HepG2 (cell line): ENCODE measurements around the gene RABEP2. TPM values are rescaled to one million over a fixed set of nuclear protein-coding genes. Genes with fewer than 3 reads are reported as not detected.
A peak's percentile ranks its signal among the peaks of the same experiment; 100 is the strongest.

ENCODE experiments used
- ATAC-seq: fragments of 200-7000 bp; cut with Tn5 transposase; 3 replicates; pipeline ENCODE4 v1.9.1; 2020; ENCODE audit warnings: mild to moderate bottlenecking, moderate library complexity
- BruUV-seq: library from RNA; stranded (reverse); fragments of 400-500 nt; replicated peaks from 2 replicates; lab custom pipeline; 2021; lab: Mats Ljungman, UMichigan
- CTCF ChIA-PET: fragments of 300-600 bp; formaldehyde crosslinking; extraction: SDS; loops from one replicate; lab custom pipeline; 2021; ENCODE audit warnings: low total read pairs, inconsistent platforms, low intra/inter-chr PET ratio; lab: Yijun Ruan, JAX
- POLR2A ChIA-PET: fragments of 350-600 bp; sonication (Branson Sonifier 250); formaldehyde crosslinking; loops from one replicate; lab custom pipeline; 2020; ENCODE audit warnings: antibody characterized with exemption, inconsistent platforms; lab: Yijun Ruan, JAX
- DNase-seq: peaks from one replicate; pipeline ENCODE4 v3.0.0-alpha.2; 2015; ENCODE audit warnings: low spot score
- FAIRE-seq: peaks from 3 replicates; lab custom pipeline; 2011; peaks lifted over from hg19 to GRCh38; lab: Jason Lieb, UNC
- H2AFZ ChIP-seq: one replicate; pipeline ENCODE4 v1.6.1; 2011; ENCODE audit warnings: low read length, inconsistent platforms
- H3K27ac ChIP-seq: fragments of 300-600 bp; 3 replicates; pipeline ENCODE4 v1.8.0; 2011; ENCODE audit warnings: mixed run types, mild to moderate bottlenecking, mixed read lengths, low read length, inconsistent platforms; ENCODE audit not compliant: insufficient read depth; ENCODE audit errors: extremely low read length
- H3K27me3 ChIP-seq, 2 experiments: fragments of 200-600 bp in 1 of 2; 2 replicates in 1 of 2; 3 replicates in 1 of 2; pipeline versions ENCODE4 v1.6.0 to v1.8.0; 2011; ENCODE audit warnings: low read length in 2 of 2, mild to moderate bottlenecking in 2 of 2, moderate library complexity in 2 of 2, inconsistent platforms in 1 of 2; ENCODE audit not compliant: insufficient read depth in 2 of 2, control insufficient read depth in 1 of 2
- H3K36me3 ChIP-seq, 2 experiments: fragments of 200-600 bp in 1 of 2; replicated peaks in 1 of 2; 2 replicates in 1 of 2; 3 replicates in 1 of 2; pipeline versions ENCODE4 v1.5.1 to v1.8.0; 2011; ENCODE audit warnings: low read length in 2 of 2, inconsistent platforms in 1 of 2; ENCODE audit not compliant: insufficient read depth in 2 of 2, control insufficient read depth in 1 of 2
- H3K4me1 ChIP-seq: 2 replicates; pipeline ENCODE4 v1.5.1; 2012; ENCODE audit warnings: low read length, inconsistent platforms; ENCODE audit not compliant: insufficient read depth
- H3K4me2 ChIP-seq: 2 replicates; pipeline ENCODE4 v1.6.0; 2011; ENCODE audit warnings: low read depth, low read length, inconsistent platforms
- H3K4me3 ChIP-seq, 3 experiments: fragments of 200-600 bp in 1 of 3; sonication (generic), shearing (Covaris generic) in 1 of 3; replicated peaks in 1 of 3; 2 replicates each; pipeline ENCODE4 v1.5.1; 2011 to 2016; ENCODE audit warnings: low read length in 3 of 3, inconsistent platforms in 2 of 3, low read depth in 2 of 3, mild to moderate bottlenecking in 2 of 3, control low read depth in 1 of 3, mixed read lengths in 1 of 3; ENCODE audit not compliant: insufficient read depth in 1 of 3
- H3K79me2 ChIP-seq: one replicate; pipeline ENCODE4 v1.6.1; 2011; ENCODE audit warnings: low read length, inconsistent platforms; ENCODE audit not compliant: insufficient read depth
- H3K9ac ChIP-seq: 2 replicates; pipeline ENCODE4 v1.6.0; 2011; ENCODE audit warnings: mild to moderate bottlenecking, low read depth, low read length, inconsistent platforms; ENCODE audit not compliant: insufficient read depth
- H3K9me3 ChIP-seq: 2 replicates; pipeline ENCODE4 v1.5.1; 2012; ENCODE audit warnings: mild to moderate bottlenecking, low read length
- H4K20me1 ChIP-seq: 2 replicates; pipeline ENCODE4 v1.6.0; 2011; ENCODE audit warnings: inconsistent platforms, mild to moderate bottlenecking, low read length, moderate library complexity; ENCODE audit not compliant: insufficient read depth
- CSRNP1 ChIP-seq: sonication (generic); formaldehyde crosslinking; IDR thresholded peaks from 2 replicates; pipeline ENCODE4 v1.8.1; 2023; ENCODE audit warnings: mild to moderate bottlenecking, missing genetic modification reagents
- MAFF ChIP-seq: IDR thresholded peaks from 2 replicates; pipeline ENCODE4 v1.6.1; 2011; ENCODE audit warnings: low read depth, low read length, improper control_type of control experiment
- NR1H2 ChIP-seq: sonication (generic); formaldehyde crosslinking; IDR thresholded peaks from 2 replicates; pipeline ENCODE4 v1.8.1; 2022; ENCODE audit warnings: low read depth, missing genetic modification reagents, borderline replicate concordance
- POLR2A ChIP-seq, 2 experiments: IDR thresholded peaks; 2 replicates each; pipeline ENCODE4 v1.6.1; 2011; ENCODE audit warnings: low read depth in 2 of 2, low read length in 2 of 2, mild to moderate bottlenecking in 1 of 2, moderate library complexity in 1 of 2; ENCODE audit not compliant: insufficient read depth in 1 of 2
- PPARG ChIP-seq: conservative IDR thresholded peaks from 2 replicates; pipeline ENCODE4 v1.6.1; 2016; ENCODE audit warnings: missing biosample characterization, missing genetic modification reagents
- RBAK ChIP-seq: sonication (generic); formaldehyde crosslinking; IDR thresholded peaks from 2 replicates; pipeline ENCODE4 v1.5.1; 2020; ENCODE audit warnings: mild to moderate bottlenecking, missing genetic modification reagents
- REXO4 ChIP-seq: sonication (generic); formaldehyde crosslinking; IDR thresholded peaks from 2 replicates; pipeline ENCODE4 v1.8.0; 2022; ENCODE audit warnings: missing genetic modification reagents, mild to moderate bottlenecking, borderline replicate concordance
- TBX3 ChIP-seq: fragments of 450-650 bp; IDR thresholded peaks from 2 replicates; pipeline ENCODE4 v1.6.1; 2017; ENCODE audit warnings: antibody characterized with exemption, mild to moderate bottlenecking, inconsistent platforms, borderline replicate concordance
- ZNF33A ChIP-seq: sonication (generic); formaldehyde crosslinking; IDR thresholded peaks from 2 replicates; pipeline ENCODE4 v1.5.1; 2020; ENCODE audit warnings: missing genetic modification reagents, mild to moderate bottlenecking, moderate library complexity, borderline replicate concordance
- ZNF580 ChIP-seq: IDR thresholded peaks from 2 replicates; pipeline ENCODE4 v1.6.1; 2016; ENCODE audit warnings: low read depth, borderline replicate concordance
- WGBS: methylation state at CpG from one replicate; pipeline ENCODE4 v1.1.6; 2017; ENCODE audit warnings: low lambda C conversion rate; 5-methylcytosine and 5-hydroxymethylcytosine counted together
- in situ Hi-C: cut with HindIII; loops from 2 replicates; pipeline ENCODE4 v1.10.0; 2017; ENCODE audit warnings: low pct_unique_long_range_greater_than_20kb; ENCODE audit not compliant: extremely low pct_ligation_motif_present
- intact Hi-C: fragments of 100-400 bp; cut with micrococcal nuclease; formaldehyde crosslinking; loops from one replicate; pipeline ENCODE4 v1.10.0; 2022; ENCODE audit not compliant: unreplicated experiment
- polyA plus RNA-seq, 8 experiments: library from polyadenylated mRNA; depleted of rRNA in 3 of 8; stranded (reverse) in 7 of 8; unstranded in 1 of 8; fragments of >200 nt; fragmentation: Illumina TruSeq in 4 of 8; extraction: Trizol in 4 of 8; gene quantifications; 2 replicates each; pipeline versions ENCODE4 v1.2.1 to v1.2.3, GENCODE V29; 2011 to 2016; ENCODE audit warnings: low read depth in 4 of 8, missing spikeins in 1 of 8, mixed read lengths in 1 of 8; ENCODE audit not compliant: insufficient read depth in 1 of 8
- total RNA-seq, 5 experiments: library from RNA; depleted of rRNA; stranded (reverse); fragments of >200 nt; fragmentation: Illumina TruSeq; extraction: Trizol; gene quantifications; 2 replicates each; pipeline ENCODE4 v1.2.3, GENCODE V29; 2016; ENCODE audit warnings: low read depth in 1 of 5
- TF ChIP-seq, protein P1 (sequence below): sonication (generic); formaldehyde crosslinking; IDR thresholded peaks from 2 replicates; pipeline ENCODE4 v1.5.1; 2020; ENCODE audit warnings: missing genetic modification reagents, mild to moderate bottlenecking, borderline replicate concordance

Gene RABEP2
- total and polyA plus RNA-seq, 2 of the 13 experiments (the other 11 are each of a cell fraction or from before 2014, with no cell fraction given), result 10.8 to 18.4 TPM

DNA sequence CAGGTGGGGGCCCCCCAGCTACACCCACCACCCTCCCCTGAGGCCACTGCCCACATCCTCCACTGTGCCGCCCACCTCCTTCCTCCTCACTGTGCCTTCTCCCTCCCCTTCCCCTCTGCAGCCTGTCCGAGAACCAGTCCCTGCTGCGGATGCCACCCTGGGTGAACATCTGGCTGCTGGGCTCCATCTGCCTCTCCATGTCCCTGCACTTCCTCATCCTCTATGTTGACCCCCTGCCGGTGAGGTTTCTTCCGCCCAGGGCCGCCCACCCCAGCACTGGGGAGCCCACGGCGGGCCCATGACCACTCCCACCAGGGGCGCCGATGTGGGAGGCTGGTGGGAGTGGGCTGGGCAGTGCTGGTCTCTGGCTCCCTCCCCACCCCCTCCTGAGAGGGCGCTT lies 22.1 kb downstream of the RABEP2 start:
- POLR2A ChIA-PET, result interaction anchor here (1.4 kb wide), 1 partner anchor 20 kb away, joined by 3 read pairs; no protein-coding TSS in a partner anchor
- peaks cover 9 to 11% of the 10 kb centered on the region in 2 experiments for H3K36me3 ChIP-seq
- 98% methylated on average over 9 of the region's 11 CpGs for WGBS
- peak; percentile 2; the same call in 2 of the 3 replicates for ATAC-seq
- intact Hi-C loops, result no loop called here
- H3K27me3 ChIP-seq, result no peaks in the 10 kb centered on the region
- no peaks in the 10 kb centered on the region for H3K4me1 ChIP-seq
- H3K79me2 ChIP-seq, result no peaks in the 10 kb centered on the region
- H3K27ac ChIP-seq, result no peak overlapping the region
- TF ChIP-seq PPARG (CRISPR knock-in tag) (no peak), POLR2A (IDR thresholded peaks at IDR 0.05; ENCODE audit: insufficient read depth in 1 of 2, low read depth in 2 of 2, low read length in 2 of 2) (peak in 1 of 2 experiments; percentile 24; a peak in 1 of 4 replicates)
- TF ChIP-seq, all 625 proteins: peak for 1
- DNase-seq (no peak), FAIRE-seq (no peak)
- no peak overlapping the region for H3K4me3 ChIP-seq
- no peak overlapping the region for H3K9ac ChIP-seq
- CTCF ChIA-PET, result no interaction called here
- no peak overlapping the region for H3K4me2 ChIP-seq
- no TSS peak for BruUV-seq
- H2AFZ ChIP-seq, result no peak overlapping the region
- no peaks in the 10 kb centered on the region for H4K20me1 ChIP-seq
- in situ Hi-C loops, result no loop called here
- H3K9me3 ChIP-seq, result no peaks in the 10 kb centered on the region

GRCh38 chr16:28901862-28902261 lies 23.2 kb downstream of the RABEP2 start:
- DNase-seq (no peak), FAIRE-seq (no peak), ATAC-seq (peak; percentile 5; the same call in 1 of the 3 replicates)
- POLR2A ChIA-PET, result interaction anchor here (1.4 kb wide), 1 partner anchor 21 kb away, joined by 3 read pairs; no protein-coding TSS in a partner anchor
- 97% methylated on average over 10 of the region's 15 CpGs for WGBS
- BruUV-seq, result no TSS peak
- peaks cover 12 to 15% of the 10 kb centered on the region in 2 experiments for H3K36me3 ChIP-seq
- H3K9me3 ChIP-seq, result no peaks in the 10 kb centered on the region
- H3K79me2 ChIP-seq, result no peaks in the 10 kb centered on the region
- no peak overlapping the region for H3K4me2 ChIP-seq
- no peaks in the 10 kb centered on the region for H4K20me1 ChIP-seq
- in situ Hi-C loops, result no loop called here
- no peaks in the 10 kb centered on the region for H3K27me3 ChIP-seq
- H3K27ac ChIP-seq, result no peak overlapping the region
- H3K4me1 ChIP-seq, result no peaks in the 10 kb centered on the region
- no peak overlapping the region for H2AFZ ChIP-seq
- intact Hi-C loops, result no loop called here
- TF ChIP-seq, protein P1, sequence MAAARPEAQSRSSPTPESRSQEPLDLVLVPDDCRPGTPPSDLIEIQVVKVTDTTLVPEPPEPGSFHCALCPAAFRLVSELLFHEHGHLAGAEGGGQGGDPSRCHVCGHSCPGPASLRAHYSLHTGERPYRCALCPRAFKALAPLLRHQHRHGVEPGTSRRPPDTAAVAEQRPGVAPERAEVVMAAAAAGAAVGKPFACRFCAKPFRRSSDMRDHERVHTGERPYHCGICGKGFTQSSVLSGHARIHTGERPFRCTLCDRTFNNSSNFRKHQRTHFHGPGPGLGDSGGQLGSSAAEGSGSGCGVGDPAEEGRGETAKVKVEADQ, result no peak
- TF ChIP-seq TBX3 (no peak), ZNF33A (CRISPR knock-in tag) (no peak), RBAK (no peak), MAFF (no peak), ZNF580 (CRISPR knock-in tag) (no peak), CSRNP1 (CRISPR knock-in tag) (no peak), NR1H2 (CRISPR knock-in tag) (no peak), REXO4 (CRISPR knock-in tag) (no peak)
- H3K9ac ChIP-seq, result no peak overlapping the region
- H3K4me3 ChIP-seq, result no peak overlapping the region
- CTCF ChIA-PET, result no interaction called here
